Endothelial cell of umbilical vein (primary cell): Measurements from ENCODE around the gene MRNIP. TPM values are rescaled to one million over a fixed set of nuclear protein-coding genes. Genes with fewer than 3 reads are reported as not detected.

ENCODE experiments used
- BruUV-seq: library from RNA; stranded (reverse); fragments of 400-500 nt; replicated peaks from 2 replicates; lab custom pipeline; 2021; lab: Mats Ljungman, UMichigan
- CTCF ChIA-PET: fragments of 300-600, 350-600 bp; sonication (Branson Sonifier 250); formaldehyde crosslinking; loops from one replicate; lab custom pipeline; 2021; ENCODE audit warnings: antibody characterized with exemption, inconsistent platforms; lab: Charles Lee
- POLR2A ChIA-PET: fragments of 300-600, 350-600 bp; sonication (Branson Sonifier 250); formaldehyde crosslinking; loops from one replicate; lab custom pipeline; 2021; ENCODE audit warnings: antibody characterized with exemption, inconsistent platforms; lab: Charles Lee
- DNase-seq: peaks from one replicate; pipeline ENCODE4 v3.0.0-alpha.2; 2011; ENCODE audit warnings: low read depth, low spot score
- FAIRE-seq: peaks from 2 replicates; lab custom pipeline; 2011; peaks lifted over from hg19 to GRCh38; lab: Jason Lieb, UNC
- H2AFZ ChIP-seq: 2 replicates; pipeline ENCODE4 v1.6.0; 2012; ENCODE audit warnings: low read depth, low read length, control low read depth, inconsistent platforms
- H3K27ac ChIP-seq: 2 replicates; pipeline ENCODE4 v1.5.1; 2011; ENCODE audit warnings: low read depth, mild to moderate bottlenecking, control low read depth, low read length, moderate library complexity; ENCODE audit not compliant: insufficient read depth
- H3K27me3 ChIP-seq, 2 experiments: 2 replicates each; pipeline versions ENCODE4 v1.6.0 to v1.6.1; 2011; ENCODE audit warnings: low read length in 2 of 2, mixed read lengths in 1 of 2; ENCODE audit not compliant: control insufficient read depth in 2 of 2, insufficient read depth in 2 of 2
- H3K36me3 ChIP-seq, 2 experiments: 2 replicates in 1 of 2; 3 replicates in 1 of 2; pipeline ENCODE4 v1.5.1; 2011; ENCODE audit warnings: low read length in 2 of 2, mild to moderate bottlenecking in 1 of 2, moderate library complexity in 1 of 2; ENCODE audit not compliant: control insufficient read depth in 2 of 2, insufficient read depth in 2 of 2; ENCODE audit errors: extremely low read depth in 1 of 2
- H3K4me1 ChIP-seq: 3 replicates; pipeline ENCODE4 v1.5.1; 2011; ENCODE audit warnings: mild to moderate bottlenecking, low read length; ENCODE audit not compliant: control insufficient read depth, insufficient read depth; ENCODE audit errors: extremely low read depth
- H3K4me2 ChIP-seq: 2 replicates; pipeline ENCODE4 v1.6.1; 2011; ENCODE audit warnings: low read length, control low read depth, mixed read lengths; ENCODE audit not compliant: insufficient read depth
- H3K4me3 ChIP-seq, 3 experiments: fragments of 200-600 bp in 1 of 3; sonication (generic), shearing (Covaris generic) in 1 of 3; replicated peaks in 1 of 3; 2 replicates each; pipeline ENCODE4 v1.5.1; 2011 to 2016; ENCODE audit warnings: control low read depth in 3 of 3, low read length in 3 of 3, mild to moderate bottlenecking in 2 of 3, inconsistent platforms in 1 of 3, low read depth in 1 of 3, moderate library complexity in 1 of 3; ENCODE audit not compliant: insufficient read depth in 1 of 3
- H3K79me2 ChIP-seq: 2 replicates; pipeline ENCODE4 v1.6.0; 2012; ENCODE audit warnings: low read length, inconsistent platforms; ENCODE audit not compliant: control insufficient read depth, insufficient read depth
- H3K9ac ChIP-seq: replicated peaks from 2 replicates; pipeline ENCODE3; 2011; ENCODE audit warnings: low read length, control low read depth; ENCODE audit not compliant: insufficient read depth; ENCODE audit errors: extremely low read depth
- H3K9me1 ChIP-seq: replicated peaks from 3 replicates; pipeline ENCODE4 v1.6.0; 2011; ENCODE audit warnings: mild to moderate bottlenecking, low read length; ENCODE audit not compliant: control insufficient read depth, insufficient read depth; ENCODE audit errors: extremely low read depth
- H3K9me3 ChIP-seq: replicated peaks from 2 replicates; pipeline ENCODE4 v1.5.1; 2012; ENCODE audit warnings: low read length, inconsistent platforms; ENCODE audit not compliant: control insufficient read depth, insufficient read depth
- H4K20me1 ChIP-seq: replicated peaks from 2 replicates; pipeline ENCODE3; 2011; ENCODE audit warnings: mild to moderate bottlenecking, low read length; ENCODE audit not compliant: control insufficient read depth, insufficient read depth; ENCODE audit errors: extremely low read depth
- CTCF ChIP-seq, 2 donors: IDR thresholded peaks; 1 replicate in 1 of 2; 2 replicates in 1 of 2; pipeline ENCODE4 v1.5.1; 2011; ENCODE audit warnings: low read length in 2 of 2, mild to moderate bottlenecking in 2 of 2, moderate library complexity in 2 of 2, control low read depth in 1 of 2, inconsistent platforms in 1 of 2, low read depth in 1 of 2; ENCODE audit not compliant: insufficient read depth in 1 of 2; ENCODE audit errors: extremely low read depth in 1 of 2
- EZH2 ChIP-seq: IDR thresholded peaks from 2 replicates; pipeline ENCODE4 v1.6.1; 2012; ENCODE audit warnings: borderline replicate concordance, low read depth, mild to moderate bottlenecking, moderate library complexity, low read length, inconsistent platforms; ENCODE audit not compliant: severe bottlenecking
- GATA2 ChIP-seq: IDR thresholded peaks from 2 replicates; pipeline ENCODE4 v1.7.0; 2011; ENCODE audit warnings: low read depth, mild to moderate bottlenecking, moderate library complexity, mixed read lengths, low read length; ENCODE audit not compliant: insufficient read length, insufficient read depth
- MAX ChIP-seq: IDR thresholded peaks from 2 replicates; pipeline ENCODE4 v1.6.1; 2011; ENCODE audit not compliant: insufficient read depth, insufficient read length
- MYC ChIP-seq: IDR thresholded peaks from one replicate; pipeline ENCODE4 v1.6.1; 2011; ENCODE audit warnings: mild to moderate bottlenecking, low read depth, low read length
- dilution Hi-C: fragments of 300-500 bp; cut with MboI; formaldehyde crosslinking; loops from one replicate; pipeline ENCODE4 v1.15.0; 2019; ENCODE audit warnings: low sequenced_read_pairs; ENCODE audit not compliant: extremely low pct_ligation_motif_present
- intact Hi-C: fragments of 100-400 bp; cut with micrococcal nuclease; formaldehyde crosslinking; loops from one replicate; pipeline ENCODE4 v1.10.0; 2022
- polyA plus RNA-seq, 4 experiments: library from polyadenylated mRNA; depleted of rRNA in 3 of 4; stranded (reverse) in 3 of 4; unstranded in 1 of 4; fragments of >200 nt; gene quantifications; 2 replicates each; pipeline versions ENCODE4 v1.2.1 to v1.2.3, GENCODE V29; 2011 to 2012; ENCODE audit warnings: missing spikeins in 1 of 4
- total RNA-seq: library from RNA; stranded (reverse); gene quantifications from 2 replicates; pipeline ENCODE4 v1.2.3, GENCODE V29; 2021

MRNIP gene
- total and polyA plus RNA-seq, 2 donors (not counting 3 experiments of a cell fraction or from before 2014, with no cell fraction given), result 17.1 to 19.1 TPM

GRCh38 chr5:179901462-179901861 is 42.8 kb upstream of the MRNIP start:
- Histone ChIP-seq H4K20me1 (no peaks in the 10 kb centered on the region), H3K4me1 (peaks cover 21% of the 10 kb centered on the region), H2AFZ (no peak overlapping the region), H3K79me2 (peaks cover 19% of the 10 kb centered on the region), H3K4me2 (no peak overlapping the region), H3K36me3 (peaks cover 10 to 32% of the 10 kb centered on the region in 2 experiments), H3K4me3 (no peak overlapping the region), H3K9me3 (no peaks in the 10 kb centered on the region), H3K9ac (no peak overlapping the region), H3K9me1 (no peaks in the 10 kb centered on the region), H3K27me3 (no peaks in the 10 kb centered on the region), H3K27ac (no peak overlapping the region)
- no TSS peak for BruUV-seq
- intact Hi-C loops (no loop called here), dilution Hi-C loops (no loop called here)
- CTCF ChIA-PET, result no interaction called here
- DNase-seq, result no peak
- no peak for FAIRE-seq
- TF ChIP-seq MYC, result no peak
- POLR2A ChIA-PET, result no interaction called here

- POLR2A ChIA-PET, result no interaction called here
- BruUV-seq, result no TSS peak
- dilution Hi-C loops, result no loop called here
These were observed 42.1 kb upstream of the MRNIP start for GRCh38 chr5:179900711-179901110.

More at GRCh38 chr5:179900711-179901110, 42.1 kb upstream of the MRNIP start:
- Histone ChIP-seq H2AFZ (no peak overlapping the region), H3K27ac (no peak overlapping the region), H3K4me3 (no peak overlapping the region), H3K9me3 (no peaks in the 10 kb centered on the region), H3K4me2 (no peak overlapping the region), H3K9ac (no peak overlapping the region), H3K36me3 (peaks cover 10 to 33% of the 10 kb centered on the region in 2 experiments), H4K20me1 (no peaks in the 10 kb centered on the region), H3K4me1 (peaks cover 14% of the 10 kb centered on the region), H3K79me2 (peaks cover 13% of the 10 kb centered on the region), H3K9me1 (no peaks in the 10 kb centered on the region), H3K27me3 (no peaks in the 10 kb centered on the region)
- TF ChIP-seq GATA2 (no peak), MAX (no peak), CTCF (IDR thresholded peaks at IDR 0.05; ENCODE audit: extremely low read depth in 1 of 2, insufficient read depth in 1 of 2, low read depth in 1 of 2, low read length in 2 of 2) (no peak), EZH2 (no peak)
- intact Hi-C loops, result no loop called here
- DNase-seq (no peak), FAIRE-seq (no peak)
- CTCF ChIA-PET, result no interaction called here
